Hepatocyte (in vitro differentiated cells): ENCODE data around the gene ISM1.

Source experiments
- EZH2 ChIP-seq: fragments of 200-600 bp; sonication (generic); IDR thresholded peaks from 2 replicates; pipeline ENCODE4 v1.6.1; 2016; ENCODE audit warnings: antibody characterized with exemption, mild to moderate bottlenecking, borderline replicate concordance
- TF ChIP-seq, protein P1 (sequence below): fragments of 200-600 bp; sonication (generic); IDR thresholded peaks from 2 replicates; pipeline ENCODE4 v1.5.1; 2016; ENCODE audit warnings: antibody characterized with exemption, mild to moderate bottlenecking; ENCODE audit not compliant: poor library complexity

DNA sequence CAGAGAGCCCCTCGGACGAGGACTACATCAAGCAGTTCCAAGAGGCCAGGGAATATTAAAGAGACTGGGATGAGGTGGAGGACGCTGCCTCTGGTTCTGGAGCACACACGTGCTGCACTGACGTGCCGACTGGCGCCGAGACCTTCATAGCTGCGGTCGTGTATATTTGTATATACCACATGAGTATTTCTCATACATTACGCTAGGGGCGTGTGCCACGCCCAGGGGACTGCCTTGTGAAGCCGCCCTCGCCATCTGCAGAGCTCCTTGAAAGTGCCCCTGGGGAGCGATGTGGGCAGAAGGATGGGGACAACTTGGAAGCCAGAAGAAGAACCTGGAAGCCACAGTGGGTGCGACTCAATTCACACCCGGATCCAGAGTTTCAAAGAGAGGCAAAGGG lies 78.3 kb downstream of the ISM1 start:
- TF ChIP-seq EZH2: no peak
- TF ChIP-seq, protein P1, sequence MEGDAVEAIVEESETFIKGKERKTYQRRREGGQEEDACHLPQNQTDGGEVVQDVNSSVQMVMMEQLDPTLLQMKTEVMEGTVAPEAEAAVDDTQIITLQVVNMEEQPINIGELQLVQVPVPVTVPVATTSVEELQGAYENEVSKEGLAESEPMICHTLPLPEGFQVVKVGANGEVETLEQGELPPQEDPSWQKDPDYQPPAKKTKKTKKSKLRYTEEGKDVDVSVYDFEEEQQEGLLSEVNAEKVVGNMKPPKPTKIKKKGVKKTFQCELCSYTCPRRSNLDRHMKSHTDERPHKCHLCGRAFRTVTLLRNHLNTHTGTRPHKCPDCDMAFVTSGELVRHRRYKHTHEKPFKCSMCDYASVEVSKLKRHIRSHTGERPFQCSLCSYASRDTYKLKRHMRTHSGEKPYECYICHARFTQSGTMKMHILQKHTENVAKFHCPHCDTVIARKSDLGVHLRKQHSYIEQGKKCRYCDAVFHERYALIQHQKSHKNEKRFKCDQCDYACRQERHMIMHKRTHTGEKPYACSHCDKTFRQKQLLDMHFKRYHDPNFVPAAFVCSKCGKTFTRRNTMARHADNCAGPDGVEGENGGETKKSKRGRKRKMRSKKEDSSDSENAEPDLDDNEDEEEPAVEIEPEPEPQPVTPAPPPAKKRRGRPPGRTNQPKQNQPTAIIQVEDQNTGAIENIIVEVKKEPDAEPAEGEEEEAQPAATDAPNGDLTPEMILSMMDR: no peak
